ENCODE measurements around the gene KCNMA1.

The KCNMA1 gene

DNA sequence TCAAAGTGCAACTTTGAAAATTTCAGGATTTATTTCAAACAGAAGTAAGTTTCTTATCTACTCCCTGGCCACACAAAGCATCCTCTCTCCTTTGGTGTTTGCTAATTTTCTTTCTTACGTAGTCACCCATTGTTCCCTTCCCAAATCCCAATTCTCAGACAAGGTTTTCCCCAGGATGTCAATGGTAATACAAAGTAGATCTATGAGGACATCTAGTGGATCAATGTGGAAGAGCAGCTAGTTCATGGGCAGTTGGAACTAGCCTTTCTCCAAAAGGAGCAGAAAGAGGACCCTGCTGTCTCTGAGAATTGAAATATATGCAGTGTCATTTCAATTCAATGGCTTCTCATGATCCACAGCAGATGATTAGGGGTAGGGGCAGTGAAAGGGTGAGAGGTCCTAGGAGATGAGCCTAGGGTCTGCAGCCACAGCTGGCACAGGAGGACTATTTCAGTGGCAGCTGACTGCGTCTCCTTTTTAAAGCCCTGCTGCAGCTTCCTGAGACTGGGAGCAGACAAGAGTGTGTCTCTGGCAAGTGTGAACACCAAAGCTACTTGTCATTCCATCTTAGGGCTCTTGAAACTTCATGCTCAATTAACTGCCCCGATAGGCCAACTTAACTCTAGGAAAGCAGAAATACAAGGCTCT, 632.6 kb downstream of the KCNMA1 start:
- no peak overlapping the region for H3K4me3 ChIP-seq (ENCODE audit: low read length)
- no peak for TF ChIP-seq ZNF274 (IDR thresholded peaks at IDR 0.05; ENCODE audit: low read depth, low read length)

GRCh38 chr10:77002872-77003271, 634.7 kb downstream of the KCNMA1 start:
- no peak overlapping the region for H3K4me3 ChIP-seq (ENCODE audit: low read length)
- no peak for TF ChIP-seq ZNF274 (IDR thresholded peaks at IDR 0.05; ENCODE audit: low read depth, low read length)

DNA sequence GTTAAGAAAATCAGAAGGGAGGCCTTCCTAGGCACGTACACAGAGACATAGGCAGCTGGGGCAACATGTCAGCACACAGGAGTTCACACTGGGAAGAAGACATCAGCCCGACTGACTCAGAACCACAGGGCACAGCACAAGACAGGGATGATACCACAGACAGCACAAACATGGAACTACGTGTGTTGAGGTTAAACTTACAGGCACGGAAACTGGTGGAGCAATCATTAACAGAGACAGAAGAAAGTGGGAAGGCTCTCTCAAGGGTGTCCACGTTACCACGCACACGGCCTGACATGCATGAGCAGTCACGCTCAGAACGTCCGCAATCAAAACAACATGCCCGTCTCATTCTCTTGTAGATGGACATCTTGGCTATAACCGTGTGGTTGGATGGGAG, 636.4 kb downstream of the KCNMA1 start:
- no peak overlapping the region for H3K4me3 ChIP-seq (ENCODE audit: low read length)
- no peak for TF ChIP-seq ZNF274 (IDR thresholded peaks at IDR 0.05; ENCODE audit: low read depth, low read length)

DNA sequence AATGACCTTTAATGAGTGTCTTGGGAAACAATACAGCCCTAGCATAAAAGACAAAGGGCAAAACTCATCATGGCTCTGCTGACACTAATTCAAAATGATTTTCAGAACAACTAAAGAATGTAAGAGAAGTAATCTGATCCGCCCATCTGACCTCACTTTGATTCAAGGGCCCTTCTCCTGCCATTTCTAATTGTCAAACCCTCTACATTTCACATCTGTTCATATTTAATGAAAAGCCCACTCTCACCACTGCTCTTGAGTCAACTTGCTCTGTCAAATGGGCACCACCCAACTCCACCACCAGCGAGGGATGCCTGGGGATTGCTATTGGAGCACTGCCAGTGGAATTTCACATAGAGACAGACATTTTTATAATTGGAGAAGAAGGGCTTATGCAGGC, 639.2 kb downstream of the KCNMA1 start:
- no peak overlapping the region for H3K4me3 ChIP-seq (ENCODE audit: low read length)
- no peak for TF ChIP-seq ZNF274 (IDR thresholded peaks at IDR 0.05; ENCODE audit: low read depth, low read length)

GRCh38 chr10:76997631-76998030, 640.0 kb downstream of the KCNMA1 start:
- no peak for TF ChIP-seq ZNF274 (IDR thresholded peaks at IDR 0.05; ENCODE audit: low read depth, low read length)
- H3K4me3 ChIP-seq (ENCODE audit: low read length): no peak overlapping the region

GRCh38 chr10:76995023-76995422, 642.6 kb downstream of the KCNMA1 start:
- H3K4me3 ChIP-seq (ENCODE audit: low read length): no peak overlapping the region
- TF ChIP-seq ZNF274 (IDR thresholded peaks at IDR 0.05; ENCODE audit: low read depth, low read length): no peak

GRCh38 chr10:76993213-76993612, 644.4 kb downstream of the KCNMA1 start:
- TF ChIP-seq ZNF274 (IDR thresholded peaks at IDR 0.05; ENCODE audit: low read depth, low read length): no peak

GRCh38 chr10:76992467-76992866, 645.1 kb downstream of the KCNMA1 start:
- H3K4me3 ChIP-seq (ENCODE audit: low read length): no peak overlapping the region
- TF ChIP-seq ZNF274 (IDR thresholded peaks at IDR 0.05; ENCODE audit: low read depth, low read length): no peak

More at GRCh38 chr10:76993213-76993612, 644.4 kb downstream of the KCNMA1 start:
- H3K4me3 ChIP-seq (ENCODE audit: low read length): no peak overlapping the region

- H3K4me3 ChIP-seq (ENCODE audit: low read length): no peak overlapping the region
- TF ChIP-seq ZNF274 (IDR thresholded peaks at IDR 0.05; ENCODE audit: low read depth, low read length): no peak
Measured at GRCh38 chr10:76991621-76992020, 646.0 kb downstream of the KCNMA1 start.

- H3K4me3 ChIP-seq (ENCODE audit: low read length): no peak overlapping the region
- TF ChIP-seq ZNF274 (IDR thresholded peaks at IDR 0.05; ENCODE audit: low read depth, low read length): no peak
Measured at GRCh38 chr10:76990561-76990960, 647.0 kb downstream of the KCNMA1 start.

GRCh38 chr10:76984559-76985443, 652.8 kb downstream of the KCNMA1 start:
- TF ChIP-seq ZNF274 (IDR thresholded peaks at IDR 0.05; ENCODE audit: low read depth, low read length): no peak
- H3K4me3 ChIP-seq (ENCODE audit: low read length): no peak overlapping the region

DNA sequence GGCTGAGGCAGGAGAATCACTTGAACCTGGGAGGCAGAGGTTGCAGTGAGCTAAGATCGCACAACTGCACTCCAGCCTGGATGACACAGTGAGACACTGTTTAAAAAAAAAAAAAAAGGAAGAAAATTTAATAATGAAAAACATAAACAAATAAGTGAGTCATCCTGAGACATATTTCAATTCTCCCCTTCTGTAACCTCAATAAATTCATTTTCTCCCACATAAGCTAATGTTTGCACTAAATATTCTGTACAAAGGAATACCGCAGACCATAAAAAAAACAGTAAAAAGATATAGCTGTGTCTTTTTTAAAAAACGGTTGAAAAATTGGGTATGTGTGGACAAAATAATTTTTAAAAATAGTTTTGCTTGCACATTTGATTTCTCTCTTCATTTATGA, 654.0 kb downstream of the KCNMA1 start:
- TF ChIP-seq ZNF274 (IDR thresholded peaks at IDR 0.05; ENCODE audit: low read depth, low read length): no peak
- H3K4me3 ChIP-seq (ENCODE audit: low read length): no peak overlapping the region

DNA sequence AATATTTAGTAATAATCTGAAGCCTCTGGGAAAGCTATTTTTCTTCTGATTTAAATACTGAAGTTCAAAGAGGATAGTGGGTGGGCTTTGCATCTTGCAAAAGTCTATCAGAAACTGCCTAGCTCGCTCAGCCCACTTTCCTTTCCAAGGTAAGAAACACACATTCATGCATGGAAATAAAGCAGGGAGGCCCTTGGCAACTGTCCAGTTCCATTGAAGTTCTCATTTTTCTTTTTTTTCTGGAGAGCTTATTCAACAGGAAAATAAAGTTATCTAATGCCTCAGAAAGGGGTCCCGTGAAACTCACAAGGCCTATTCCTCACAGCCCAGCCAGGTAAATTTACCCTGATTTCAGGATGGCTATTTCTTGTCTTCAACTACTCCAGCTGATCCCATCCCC, 654.9 kb downstream of the KCNMA1 start:
- H3K4me3 ChIP-seq (ENCODE audit: low read length): no peak overlapping the region
- TF ChIP-seq ZNF274 (IDR thresholded peaks at IDR 0.05; ENCODE audit: low read depth, low read length): no peak

GRCh38 chr10:76981251-76981650, 656.4 kb downstream of the KCNMA1 start:
- TF ChIP-seq ZNF274 (IDR thresholded peaks at IDR 0.05; ENCODE audit: low read depth, low read length): no peak
- no peak overlapping the region for H3K4me3 ChIP-seq (ENCODE audit: low read length)

DNA sequence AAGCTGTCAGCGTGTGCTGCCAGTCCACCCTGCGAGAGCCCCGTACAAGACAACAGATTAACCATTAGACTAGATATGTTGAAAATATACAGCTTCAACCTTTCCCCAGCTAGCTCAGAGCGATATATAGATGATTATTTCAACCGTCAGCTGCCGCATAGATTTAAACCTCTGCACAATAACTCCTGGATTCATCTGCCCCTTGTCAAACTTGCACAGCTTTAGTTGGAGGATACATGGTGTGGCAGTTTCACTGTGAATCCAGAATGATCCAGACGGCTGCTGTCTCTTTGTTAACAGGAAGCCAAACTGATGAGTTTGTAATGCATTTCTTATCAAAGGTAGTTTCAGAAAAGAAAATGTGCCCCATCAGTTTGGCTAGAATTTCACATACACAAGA, 659.7 kb downstream of the KCNMA1 start:
- no peak for TF ChIP-seq ZNF274 (IDR thresholded peaks at IDR 0.05; ENCODE audit: low read depth, low read length)
- no peak overlapping the region for H3K4me3 ChIP-seq (ENCODE audit: low read length)
